Measurements from ENCODE around the gene GLI3.

GLI3 gene

GRCh38 chr7:41972776-41973175 lies 264.2 kb downstream of the GLI3 start:
- DNase-seq (ENCODE audit: low read depth in 2 of 2), result no peak

GRCh38 chr7:41972270-41972669 lies 264.7 kb downstream of the GLI3 start:
- no peak for DNase-seq (ENCODE audit: low read depth in 2 of 2)

GRCh38 chr7:41971640-41972187 lies 265.3 kb downstream of the GLI3 start:
- DNase-seq (ENCODE audit: low read depth in 2 of 2), result no peak

GRCh38 chr7:41970941-41971340 lies 266.1 kb downstream of the GLI3 start:
- DNase-seq (ENCODE audit: low read depth in 2 of 2), result no peak

GRCh38 chr7:41969561-41970105 lies 267.4 kb downstream of the GLI3 start:
- DNase-seq (ENCODE audit: low read depth in 2 of 2), result no peak

- no peak for DNase-seq (ENCODE audit: low read depth in 2 of 2)
Measured at GRCh38 chr7:41967156-41967555, 269.9 kb downstream of the GLI3 start.

- no peak for DNase-seq (ENCODE audit: low read depth in 2 of 2)
Measured at GRCh38 chr7:41965951-41966505, 271.0 kb downstream of the GLI3 start.

GRCh38 chr7:41964849-41965745 lies 271.9 kb downstream of the GLI3 start:
- DNase-seq (ENCODE audit: low read depth in 2 of 2), result no peak

- no peak for DNase-seq (ENCODE audit: low read depth in 2 of 2)
Measured at GRCh38 chr7:41964183-41964753, 272.7 kb downstream of the GLI3 start.

- DNase-seq (ENCODE audit: low read depth in 2 of 2), result no peak
Measured at GRCh38 chr7:41956705-41957104, 280.3 kb downstream of the GLI3 start.

- no peak for DNase-seq (ENCODE audit: low read depth in 2 of 2)
Measured at GRCh38 chr7:41955893-41956675, 280.9 kb downstream of the GLI3 start.

GRCh38 chr7:41955451-41955850 lies 281.6 kb downstream of the GLI3 start:
- no peak for DNase-seq (ENCODE audit: low read depth in 2 of 2)

- no peak for DNase-seq (ENCODE audit: low read depth in 2 of 2)
Measured at GRCh38 chr7:41954976-41955375, 282.0 kb downstream of the GLI3 start.

GRCh38 chr7:41948503-41948902 lies 288.5 kb downstream of the GLI3 start:
- no peak for DNase-seq (ENCODE audit: low read depth in 2 of 2)

GRCh38 chr7:41943094-41943577 lies 293.9 kb downstream of the GLI3 start:
- peak; percentile 44 to 63 for DNase-seq (ENCODE audit: low read depth in 2 of 2)

- no peak for DNase-seq (ENCODE audit: low read depth in 2 of 2)
Measured at GRCh38 chr7:41942468-41943093, 294.4 kb downstream of the GLI3 start.

- peak in 1 of 2 donors; percentile 23 for DNase-seq (ENCODE audit: low read depth in 2 of 2)
Measured at GRCh38 chr7:41940760-41941343, 296.2 kb downstream of the GLI3 start.

- DNase-seq (ENCODE audit: low read depth in 2 of 2), result no peak
Measured at GRCh38 chr7:41938371-41938770, 298.6 kb downstream of the GLI3 start.

GRCh38 chr7:41933427-41933826 lies 303.6 kb downstream of the GLI3 start:
- DNase-seq (ENCODE audit: low read depth in 2 of 2), result no peak

GRCh38 chr7:41931263-41931646 lies 305.8 kb downstream of the GLI3 start:
- no peak for DNase-seq (ENCODE audit: low read depth in 2 of 2)

Data from stimulated activated CD4-positive, alpha-beta T cell treated with anti-CD3 and anti-CD28 coated beads, Interleukin-15, amount 100 ng/mL, for 48 hours (primary cell).